Neural progenitor cell (in vitro differentiated cells): Measurements from ENCODE around the gene TRPM2. TPM values are rescaled to one million over a fixed set of nuclear protein-coding genes. Genes with fewer than 3 reads are reported as not detected.
A peak's percentile ranks its signal among the peaks of the same experiment; 100 is the strongest.

Experiments
- DNase-seq: peaks from one replicate; pipeline ENCODE4 v3.0.0-alpha.2; 2016; ENCODE audit warnings: low spot score
- H2AFZ ChIP-seq: fragments of 200-600 bp; sonication (generic); replicated peaks from 2 replicates; pipeline ENCODE4 v1.6.1; 2016; ENCODE audit warnings: antibody characterized with exemption
- H3F3A ChIP-seq: fragments of 200-600 bp; sonication (generic); 2 replicates; pipeline ENCODE4 v1.6.1; 2016; ENCODE audit warnings: antibody characterized with exemption, low read depth
- H3K27ac ChIP-seq: fragments of 200-600 bp; sonication (generic); 2 replicates; pipeline ENCODE4 v1.5.1; 2016; ENCODE audit warnings: mild to moderate bottlenecking
- H3K27me3 ChIP-seq: fragments of 200-600 bp; sonication (generic); 2 replicates; pipeline ENCODE4 v1.6.1; 2016; ENCODE audit warnings: mild to moderate bottlenecking, moderate library complexity
- H3K36me3 ChIP-seq: fragments of 200-600 bp; sonication (generic); 2 replicates; pipeline ENCODE4 v1.5.1; 2016
- H3K4me1 ChIP-seq: fragments of 200-600 bp; sonication (generic); 2 replicates; pipeline ENCODE4 v1.6.1; 2016; ENCODE audit warnings: mixed run types
- H3K4me2 ChIP-seq: fragments of 200-600 bp; sonication (generic); 2 replicates; pipeline ENCODE4 v1.6.1; 2016
- H3K4me3 ChIP-seq: fragments of 200-600 bp; sonication (generic); 2 replicates; pipeline ENCODE4 v1.5.1; 2016
- H3K79me2 ChIP-seq: fragments of 200-600 bp; sonication (generic); 2 replicates; pipeline ENCODE4 v1.6.1; 2016; ENCODE audit warnings: low read depth
- H3K9ac ChIP-seq: fragments of 200-600 bp; sonication (generic); 2 replicates; pipeline ENCODE4 v1.6.1; 2016
- H3K9me3 ChIP-seq: fragments of 200-600 bp; sonication (generic); 2 replicates; pipeline ENCODE4 v1.5.1; 2016; ENCODE audit warnings: low read depth
- H4K20me1 ChIP-seq: fragments of 200-600 bp; sonication (generic); 2 replicates; pipeline ENCODE4 v1.6.1; 2016; ENCODE audit warnings: low read depth
- H3K27ac Mint-ChIP-seq: 3 replicates; pipeline ENCODE4 v1.8.0; 2021; ENCODE audit warnings: mixed read lengths
- H3K27me3 Mint-ChIP-seq: 2 replicates; pipeline ENCODE4 v1.8.0; 2022; ENCODE audit warnings: low read depth, mild to moderate bottlenecking, inconsistent platforms, moderate library complexity, mixed read lengths; ENCODE audit not compliant: insufficient read depth
- H3K36me3 Mint-ChIP-seq: 3 replicates; pipeline ENCODE4 v1.8.0; 2021; ENCODE audit warnings: mixed read lengths
- H3K4me1 Mint-ChIP-seq: 3 replicates; pipeline ENCODE4 v1.8.0; 2021; ENCODE audit warnings: mixed read lengths
- H3K4me3 Mint-ChIP-seq: 3 replicates; pipeline ENCODE4 v1.8.0; 2021; ENCODE audit warnings: mild to moderate bottlenecking, moderate library complexity, mixed read lengths
- H3K9me3 Mint-ChIP-seq: 3 replicates; pipeline ENCODE4 v1.8.0; 2020; ENCODE audit warnings: mixed read lengths
- EZH2 ChIP-seq: fragments of 200-600 bp; sonication (generic); IDR thresholded peaks from 2 replicates; pipeline ENCODE4 v1.6.1; 2017; ENCODE audit warnings: antibody characterized with exemption, mild to moderate bottlenecking, moderate library complexity
- EZH2phosphoT487 ChIP-seq: fragments of 200-600 bp; sonication (generic); IDR thresholded peaks from 2 replicates; pipeline ENCODE4 v1.6.1; 2017; ENCODE audit warnings: antibody characterized with exemption
- total RNA-seq: library from RNA; depleted of rRNA; stranded (reverse); fragments of >200 nt; gene quantifications from 2 replicates; pipeline ENCODE4 v1.2.3, GENCODE V29; 2015; ENCODE audit warnings: low replicate concordance
- TF ChIP-seq, protein P1 (sequence below): fragments of 200-600 bp; sonication (generic); IDR thresholded peaks from 2 replicates; pipeline ENCODE4 v1.5.1; 2017; ENCODE audit warnings: antibody characterized with exemption, mild to moderate bottlenecking

The TRPM2 gene
- total RNA-seq, 1 donor from 2014 or later = not detected

DNA sequence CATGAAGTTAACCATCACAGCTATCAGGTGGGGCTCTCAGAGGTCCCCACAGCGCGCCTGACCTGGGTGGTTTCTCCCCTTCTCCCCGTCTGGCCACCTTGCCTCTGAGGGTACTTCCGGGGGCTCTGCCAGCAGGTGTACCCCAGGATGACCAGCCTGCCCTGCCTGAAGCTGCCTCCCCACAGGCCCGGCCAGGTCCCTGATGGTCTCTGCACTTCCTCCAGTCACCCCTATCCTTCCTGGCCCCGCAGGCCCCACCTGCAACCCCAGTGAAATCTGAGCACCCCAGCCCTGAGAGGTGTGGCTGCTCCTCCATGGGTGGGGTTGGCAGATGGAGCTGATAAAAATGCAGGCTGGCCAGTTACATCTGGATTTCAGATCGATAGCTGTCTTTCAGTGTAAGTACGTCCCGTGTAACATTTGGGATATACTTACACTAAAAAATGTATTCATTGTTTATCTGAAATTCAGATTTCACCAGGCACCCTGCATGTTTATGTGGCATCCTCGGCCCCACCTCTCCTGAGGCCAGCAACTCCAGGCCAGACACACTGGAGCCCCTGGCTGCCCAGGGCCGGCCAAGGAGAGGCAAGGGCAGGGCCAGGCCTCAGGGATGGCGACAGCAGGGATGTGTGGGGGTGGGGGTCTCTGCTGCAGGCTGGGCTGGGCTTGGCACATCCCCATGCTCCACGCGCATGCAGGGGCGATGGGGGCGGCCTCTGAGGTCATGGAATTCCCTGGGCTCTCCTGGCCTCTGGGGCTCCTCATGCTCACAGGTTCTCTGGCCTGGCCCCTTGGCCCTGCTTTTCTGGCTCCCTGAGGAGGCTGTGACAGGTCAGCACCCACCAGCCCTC is 127.0 kb downstream of the TRPM2 start:
- no peak overlapping the region for H3K9ac ChIP-seq
- Mint-ChIP-seq H3K4me3 (no peak overlapping the region), H3K9me3 (peaks cover 3% of the 10 kb centered on the region), H3K36me3 (no peaks in the 10 kb centered on the region), H3K27ac (no peak overlapping the region), H3K27me3 (peaks cover 6% of the 10 kb centered on the region), H3K4me1 (peaks cover 4% of the 10 kb centered on the region)
- no peaks in the 10 kb centered on the region for H3K79me2 ChIP-seq
- H2AFZ ChIP-seq = no peak overlapping the region
- no peak for DNase-seq
- no peaks in the 10 kb centered on the region for H3F3A ChIP-seq
- TF ChIP-seq, protein P1, sequence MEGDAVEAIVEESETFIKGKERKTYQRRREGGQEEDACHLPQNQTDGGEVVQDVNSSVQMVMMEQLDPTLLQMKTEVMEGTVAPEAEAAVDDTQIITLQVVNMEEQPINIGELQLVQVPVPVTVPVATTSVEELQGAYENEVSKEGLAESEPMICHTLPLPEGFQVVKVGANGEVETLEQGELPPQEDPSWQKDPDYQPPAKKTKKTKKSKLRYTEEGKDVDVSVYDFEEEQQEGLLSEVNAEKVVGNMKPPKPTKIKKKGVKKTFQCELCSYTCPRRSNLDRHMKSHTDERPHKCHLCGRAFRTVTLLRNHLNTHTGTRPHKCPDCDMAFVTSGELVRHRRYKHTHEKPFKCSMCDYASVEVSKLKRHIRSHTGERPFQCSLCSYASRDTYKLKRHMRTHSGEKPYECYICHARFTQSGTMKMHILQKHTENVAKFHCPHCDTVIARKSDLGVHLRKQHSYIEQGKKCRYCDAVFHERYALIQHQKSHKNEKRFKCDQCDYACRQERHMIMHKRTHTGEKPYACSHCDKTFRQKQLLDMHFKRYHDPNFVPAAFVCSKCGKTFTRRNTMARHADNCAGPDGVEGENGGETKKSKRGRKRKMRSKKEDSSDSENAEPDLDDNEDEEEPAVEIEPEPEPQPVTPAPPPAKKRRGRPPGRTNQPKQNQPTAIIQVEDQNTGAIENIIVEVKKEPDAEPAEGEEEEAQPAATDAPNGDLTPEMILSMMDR = no peak
- TF ChIP-seq EZH2phosphoT487 (no peak), EZH2 (no peak)
- no peaks in the 10 kb centered on the region for H3K4me1 ChIP-seq
- no peaks in the 10 kb centered on the region for H4K20me1 ChIP-seq
- no peak overlapping the region for H3K4me2 ChIP-seq
- H3K27me3 ChIP-seq = no peaks in the 10 kb centered on the region
- no peaks in the 10 kb centered on the region for H3K9me3 ChIP-seq
- no peak overlapping the region for H3K4me3 ChIP-seq
- no peak overlapping the region for H3K27ac ChIP-seq
- H3K36me3 ChIP-seq = no peaks in the 10 kb centered on the region

DNA sequence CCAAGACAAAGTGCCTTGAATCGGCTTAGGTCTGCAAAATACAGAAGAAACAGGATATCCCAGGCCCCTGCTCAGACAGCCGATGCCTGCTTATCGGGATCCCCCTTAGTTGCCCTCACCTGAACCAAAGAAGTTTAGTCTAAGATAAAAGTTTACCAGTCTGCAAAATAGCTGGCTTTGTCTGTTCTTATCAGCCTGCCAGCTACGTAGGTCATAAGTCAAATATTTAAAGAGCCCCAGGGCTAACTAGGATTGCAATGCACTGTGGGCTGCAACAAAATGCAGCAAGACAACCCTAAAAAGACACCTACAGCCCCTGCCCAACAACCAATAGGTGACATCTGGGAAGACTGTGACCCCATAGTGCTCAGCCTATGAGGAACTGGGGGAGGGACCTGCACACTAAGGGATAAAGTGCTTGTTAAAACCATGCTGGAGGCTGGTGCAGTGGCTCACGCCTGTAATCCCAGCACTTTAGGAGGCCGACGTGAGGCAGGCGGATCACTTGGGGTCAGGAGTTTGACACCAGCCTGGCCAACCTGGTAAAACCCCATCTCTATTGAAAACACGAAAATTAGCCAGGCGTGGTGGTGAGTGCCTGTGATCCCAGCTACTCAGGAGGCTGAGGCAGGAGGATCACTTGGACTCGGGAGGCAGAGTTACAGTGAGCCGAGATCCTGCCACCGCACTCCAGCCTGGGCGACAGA is 129.3 kb downstream of the TRPM2 start:
- TF ChIP-seq, protein P1 = no peak
- TF ChIP-seq EZH2 = no peak
- no peak for TF ChIP-seq EZH2phosphoT487
- no peaks in the 10 kb centered on the region for H3K4me1 ChIP-seq
- peaks cover under 1% of the 10 kb centered on the region for H3K9me3 ChIP-seq
- Mint-ChIP-seq H3K9me3 (peaks cover 4% of the 10 kb centered on the region), H3K4me3 (no peak overlapping the region), H3K4me1 (peaks cover 4% of the 10 kb centered on the region), H3K36me3 (no peaks in the 10 kb centered on the region), H3K27me3 (peaks cover 7% of the 10 kb centered on the region), H3K27ac (peak overlapping the region; percentile 66)
- no peak overlapping the region for H2AFZ ChIP-seq
- peaks cover under 1% of the 10 kb centered on the region for H3K79me2 ChIP-seq
- no peak for DNase-seq
- no peaks in the 10 kb centered on the region for H4K20me1 ChIP-seq
- no peaks in the 10 kb centered on the region for H3K27me3 ChIP-seq
- H3K4me2 ChIP-seq = no peak overlapping the region
- no peak overlapping the region for H3K4me3 ChIP-seq
- no peak overlapping the region for H3K9ac ChIP-seq
- H3K36me3 ChIP-seq = no peaks in the 10 kb centered on the region
- H3F3A ChIP-seq = no peaks in the 10 kb centered on the region
- H3K27ac ChIP-seq = no peak overlapping the region

DNA sequence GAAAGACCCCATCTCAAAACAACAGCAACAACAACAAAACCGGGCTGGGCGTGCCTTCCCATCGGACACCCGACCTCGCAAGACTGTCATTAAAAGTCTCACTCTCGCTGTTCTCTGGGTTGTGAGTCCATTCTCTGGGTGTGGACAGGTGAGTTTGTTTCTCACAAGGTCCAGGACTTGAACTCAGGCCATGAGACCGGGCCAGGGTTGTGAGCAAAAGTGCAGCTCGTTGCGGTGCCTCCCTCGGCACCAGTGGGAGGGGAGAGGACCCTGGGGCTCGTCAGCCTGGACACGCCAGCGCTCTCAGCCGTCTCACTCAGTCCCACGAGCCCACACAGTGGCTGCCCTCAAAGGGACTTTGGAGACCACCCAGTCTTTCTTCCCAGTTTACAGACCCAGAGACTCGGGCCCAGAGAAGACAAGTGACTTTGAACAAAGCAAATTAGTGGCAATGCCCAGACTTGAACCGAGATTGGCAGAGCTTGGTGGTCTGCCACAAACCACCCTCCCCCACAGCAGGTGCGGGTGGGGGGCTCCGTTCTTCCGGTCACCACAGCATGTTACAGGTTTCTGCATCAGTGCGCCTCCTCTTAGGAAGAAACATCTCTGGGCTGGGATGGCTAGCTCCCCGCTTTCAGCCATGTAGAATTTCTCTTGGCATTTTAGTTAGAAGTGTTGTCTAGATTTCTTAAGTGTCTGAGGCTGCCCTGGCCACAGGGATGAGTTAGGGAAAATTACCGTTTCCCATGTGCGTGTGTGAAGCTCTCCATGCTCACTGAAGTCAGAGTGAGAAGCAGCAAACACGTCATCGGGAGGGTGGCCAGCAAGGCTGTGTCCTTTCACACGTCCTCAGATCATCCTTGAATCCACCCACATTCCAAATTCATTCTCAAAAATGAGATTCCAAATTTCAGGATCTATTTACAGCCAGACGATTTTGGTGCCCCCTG is 130.1 kb downstream of the TRPM2 start:
- Histone ChIP-seq H3K4me3 (no peak overlapping the region), H3F3A (no peaks in the 10 kb centered on the region), H3K27me3 (no peaks in the 10 kb centered on the region), H3K79me2 (peaks cover 7% of the 10 kb centered on the region), H3K4me2 (no peak overlapping the region), H3K4me1 (no peaks in the 10 kb centered on the region), H4K20me1 (no peaks in the 10 kb centered on the region), H3K27ac (no peak overlapping the region), H3K9ac (no peak overlapping the region), H3K36me3 (no peaks in the 10 kb centered on the region), H3K9me3 (peaks cover 5% of the 10 kb centered on the region), H2AFZ (no peak overlapping the region)
- no peak overlapping the region for H3K4me3 Mint-ChIP-seq
- no peaks in the 10 kb centered on the region for H3K36me3 Mint-ChIP-seq
- no peak for DNase-seq
- TF ChIP-seq EZH2 (no peak), EZH2phosphoT487 (no peak)
- TF ChIP-seq, protein P1 = no peak
- H3K27ac Mint-ChIP-seq = peak overlapping the region; percentile 66
- peaks cover 4% of the 10 kb centered on the region for H3K27me3 Mint-ChIP-seq
- H3K4me1 Mint-ChIP-seq = peaks cover 4% of the 10 kb centered on the region
- peaks cover 5% of the 10 kb centered on the region for H3K9me3 Mint-ChIP-seq
